SKM-1 (cell line): Measurements from ENCODE around the gene CATSPERB.
"Not testable (repeated sequence)": the region's sequence is repeated elsewhere in the genome, so short reads cannot be mapped to it uniquely, and the experiment has no call there.

Source experiments
- DNase-seq: peaks from one replicate; lab custom pipeline; 2025; ENCODE audit not compliant: unreplicated experiment; lab: John Stamatoyannopoulos, UW

CATSPERB gene

GRCh38 chr14:91585856-91586255 is 146.0 kb downstream of the CATSPERB start:
- no peak for DNase-seq

- DNase-seq = no peak
Measured at GRCh38 chr14:91582761-91583160, 149.1 kb downstream of the CATSPERB start.

- no peak for DNase-seq
Measured at GRCh38 chr14:91580876-91581577, 150.9 kb downstream of the CATSPERB start.

GRCh38 chr14:91577632-91578233 is 154.2 kb downstream of the CATSPERB start:
- no peak for DNase-seq

- no peak for DNase-seq
Measured at GRCh38 chr14:91575469-91576208, 156.2 kb downstream of the CATSPERB start.

GRCh38 chr14:91573894-91574837 is 157.7 kb downstream of the CATSPERB start:
- no peak for DNase-seq

- no peak for DNase-seq
Measured at GRCh38 chr14:91573528-91573893, 158.4 kb downstream of the CATSPERB start.

- DNase-seq = no peak
Measured at GRCh38 chr14:91570021-91570420, 161.9 kb downstream of the CATSPERB start.

- DNase-seq = no peak
Measured at GRCh38 chr14:91569301-91569700, 162.6 kb downstream of the CATSPERB start.

- DNase-seq = no peak
Measured at GRCh38 chr14:91568626-91569025, 163.3 kb downstream of the CATSPERB start.

- not testable (repeated sequence) for DNase-seq
Measured at GRCh38 chr14:91567827-91568226, 164.1 kb downstream of the CATSPERB start.

GRCh38 chr14:91555531-91555930 is 176.4 kb downstream of the CATSPERB start:
- no peak for DNase-seq

GRCh38 chr14:91554535-91555332 is 177.2 kb downstream of the CATSPERB start:
- no peak for DNase-seq

- no peak for DNase-seq
Measured at GRCh38 chr14:91548108-91548507, 183.8 kb downstream of the CATSPERB start.

GRCh38 chr14:91545946-91546716 is 185.8 kb downstream of the CATSPERB start:
- DNase-seq = no peak

GRCh38 chr14:91545204-91545603 is 186.7 kb downstream of the CATSPERB start:
- no peak for DNase-seq

GRCh38 chr14:91536327-91536726 is 195.6 kb downstream of the CATSPERB start:
- no peak for DNase-seq

GRCh38 chr14:91534059-91534458 is 197.8 kb downstream of the CATSPERB start:
- DNase-seq = not testable (repeated sequence)

- DNase-seq = no peak
Measured at GRCh38 chr14:91533623-91534022, 198.3 kb downstream of the CATSPERB start.
